ENCODE results near the gene MPP2. TPM values are rescaled to one million over a fixed set of nuclear protein-coding genes. Genes with fewer than 3 reads are reported as not detected.
"Not testable (repeated sequence)": the region's sequence is repeated elsewhere in the genome, so short reads cannot be mapped to it uniquely, and the experiment has no call there.

The MPP2 gene
- total and polyA plus RNA-seq, 11 donors = 6.7 to 22.3 (median 13.6) TPM

- peaks cover 0 to 21% (median 9%) of the 10 kb centered on the region in 9 donors for H3K27me3 ChIP-seq
- 52 to 68% (median 58%) methylated on average over 6 to 7 of the region's 7 CpGs for WGBS, 4 donors
- intact Hi-C loops (cut with DNase I) = loop anchor here (5.0 to 10.0 kb wide), 7 partner anchors 102 to 232 kb away; partner anchors contain the start of gene ASB16 (in 2 of the 10)
- peak in 2 of 5 donors; percentile 38 to 61 for DNase-seq
- ATAC-seq = peak; percentile 41 to 57 (median 44)
- no peak overlapping the region for H3K4me3 ChIP-seq
- peaks cover 0 to 11% (median 3%) of the 10 kb centered on the region in 12 donors for H3K4me1 ChIP-seq
- no peaks in the 10 kb centered on the region for H3K9me3 ChIP-seq
- TF ChIP-seq CTCF (IDR thresholded peaks at IDR 0.05) (peak; percentile 17 to 46 (median 30)), POLR2A (IDR thresholded peaks at IDR 0.05) (no peak)
- no peak overlapping the region for H3K27ac ChIP-seq
- no peaks in the 10 kb centered on the region for H3K36me3 ChIP-seq
Measured at GRCh38 chr17:43940630-43941029, 33.3 kb upstream of the MPP2 start.

- no peak overlapping the region for H3K4me3 ChIP-seq
- peaks cover 0 to 21% (median 9%) of the 10 kb centered on the region in 9 donors for H3K27me3 ChIP-seq
- no peaks in the 10 kb centered on the region for H3K9me3 ChIP-seq
- intact Hi-C loops (cut with DNase I) = loop anchor here (5.0 to 10.0 kb wide), 7 partner anchors 102 to 232 kb away; partner anchors contain the start of gene ASB16 (in 2 of the 10)
- H3K4me1 ChIP-seq = peaks cover 0 to 11% (median 3%) of the 10 kb centered on the region in 12 donors
- no peak overlapping the region for H3K27ac ChIP-seq
- no peak for TF ChIP-seq CTCF (IDR thresholded peaks at IDR 0.05)
- no peak for TF ChIP-seq POLR2A (IDR thresholded peaks at IDR 0.05)
- WGBS, 4 donors = 89 to 98% (median 94%) methylated on average over 5 of the region's 5 CpGs
- no peaks in the 10 kb centered on the region for H3K36me3 ChIP-seq
- no peak for ATAC-seq
- DNase-seq = no peak
Measured at GRCh38 chr17:43939886-43940285, 32.5 kb upstream of the MPP2 start.

GRCh38 chr17:43939452-43939851 is 32.1 kb upstream of the MPP2 start:
- intact Hi-C loops (cut with DNase I); H3K4me3 ChIP-seq; DNase-seq: not testable (repeated sequence)

GRCh38 chr17:43938838-43939182 is 31.5 kb upstream of the MPP2 start:
- no peak overlapping the region for H3K27ac ChIP-seq
- H3K9me3 ChIP-seq = no peaks in the 10 kb centered on the region
- no peaks in the 10 kb centered on the region for H3K36me3 ChIP-seq
- H3K27me3 ChIP-seq = peaks cover 0 to 21% (median 9%) of the 10 kb centered on the region in 9 donors
- WGBS, 4 donors = 60 to 80% (median 76%) methylated on average over 5 to 6 of the region's 6 CpGs
- DNase-seq (no peak), ATAC-seq (no peak)
- peaks cover 0 to 9% (median 3%) of the 10 kb centered on the region in 12 donors for H3K4me1 ChIP-seq
- no peak for TF ChIP-seq POLR2A (IDR thresholded peaks at IDR 0.05)
- no peak for TF ChIP-seq CTCF (IDR thresholded peaks at IDR 0.05)
- intact Hi-C loops (cut with DNase I) = no loop called here
- no peak overlapping the region for H3K4me3 ChIP-seq

More at GRCh38 chr17:43939452-43939851, 32.1 kb upstream of the MPP2 start:
- H3K27ac ChIP-seq, ATAC-seq, H3K9me3 ChIP-seq, H3K36me3 ChIP-seq: not testable (repeated sequence)
- peaks cover 0 to 11% (median 3%) of the 10 kb centered on the region in 12 donors for H3K4me1 ChIP-seq
- H3K27me3 ChIP-seq = peaks cover 0 to 21% (median 9%) of the 10 kb centered on the region in 9 donors
- WGBS, 4 donors = 94 to 97% (median 95%) methylated on average over 3 of the region's 3 CpGs

GRCh38 chr17:43936434-43936833 is 29.1 kb upstream of the MPP2 start:
- Histone ChIP-seq H3K36me3 (no peaks in the 10 kb centered on the region), H3K4me3 (no peak overlapping the region), H3K27me3 (peaks cover 0 to 22% (median 9%) of the 10 kb centered on the region in 9 donors), H3K27ac (no peak overlapping the region), H3K9me3 (no peaks in the 10 kb centered on the region), H3K4me1 (peaks cover 0 to 8% (median 3%) of the 10 kb centered on the region in 12 donors)
- no peak for DNase-seq
- ATAC-seq = no peak
- 82 to 97% (median 94%) methylated on average over 3 of the region's 3 CpGs for WGBS, 4 donors
- TF ChIP-seq CTCF (IDR thresholded peaks at IDR 0.05) (no peak), POLR2A (IDR thresholded peaks at IDR 0.05) (no peak)
- intact Hi-C loops (cut with DNase I) = no loop called here
